Retinal pigment epithelial cell (primary cell): ENCODE results near the gene APBA2.

ENCODE experiments used
- DNase-seq: peaks from one replicate; pipeline ENCODE4 v3.0.0-alpha.2; 2010; ENCODE audit warnings: low read depth
- H3K4me3 ChIP-seq: 2 replicates; pipeline ENCODE4 v1.5.1; 2011; ENCODE audit warnings: mild to moderate bottlenecking, low read length, control low read depth, moderate library complexity
- TF ChIP-seq, protein P1 (sequence below): conservative IDR thresholded peaks from 2 replicates; pipeline ENCODE4 v1.5.1; 2011; ENCODE audit warnings: low read depth, low read length, control low read depth, inconsistent platforms

The APBA2 gene

GRCh38 chr15:29071882-29072273, 186.1 kb downstream of the APBA2 start:
- TF ChIP-seq, protein P1, sequence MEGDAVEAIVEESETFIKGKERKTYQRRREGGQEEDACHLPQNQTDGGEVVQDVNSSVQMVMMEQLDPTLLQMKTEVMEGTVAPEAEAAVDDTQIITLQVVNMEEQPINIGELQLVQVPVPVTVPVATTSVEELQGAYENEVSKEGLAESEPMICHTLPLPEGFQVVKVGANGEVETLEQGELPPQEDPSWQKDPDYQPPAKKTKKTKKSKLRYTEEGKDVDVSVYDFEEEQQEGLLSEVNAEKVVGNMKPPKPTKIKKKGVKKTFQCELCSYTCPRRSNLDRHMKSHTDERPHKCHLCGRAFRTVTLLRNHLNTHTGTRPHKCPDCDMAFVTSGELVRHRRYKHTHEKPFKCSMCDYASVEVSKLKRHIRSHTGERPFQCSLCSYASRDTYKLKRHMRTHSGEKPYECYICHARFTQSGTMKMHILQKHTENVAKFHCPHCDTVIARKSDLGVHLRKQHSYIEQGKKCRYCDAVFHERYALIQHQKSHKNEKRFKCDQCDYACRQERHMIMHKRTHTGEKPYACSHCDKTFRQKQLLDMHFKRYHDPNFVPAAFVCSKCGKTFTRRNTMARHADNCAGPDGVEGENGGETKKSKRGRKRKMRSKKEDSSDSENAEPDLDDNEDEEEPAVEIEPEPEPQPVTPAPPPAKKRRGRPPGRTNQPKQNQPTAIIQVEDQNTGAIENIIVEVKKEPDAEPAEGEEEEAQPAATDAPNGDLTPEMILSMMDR = no peak
- DNase-seq = no peak
- no peak overlapping the region for H3K4me3 ChIP-seq

DNA sequence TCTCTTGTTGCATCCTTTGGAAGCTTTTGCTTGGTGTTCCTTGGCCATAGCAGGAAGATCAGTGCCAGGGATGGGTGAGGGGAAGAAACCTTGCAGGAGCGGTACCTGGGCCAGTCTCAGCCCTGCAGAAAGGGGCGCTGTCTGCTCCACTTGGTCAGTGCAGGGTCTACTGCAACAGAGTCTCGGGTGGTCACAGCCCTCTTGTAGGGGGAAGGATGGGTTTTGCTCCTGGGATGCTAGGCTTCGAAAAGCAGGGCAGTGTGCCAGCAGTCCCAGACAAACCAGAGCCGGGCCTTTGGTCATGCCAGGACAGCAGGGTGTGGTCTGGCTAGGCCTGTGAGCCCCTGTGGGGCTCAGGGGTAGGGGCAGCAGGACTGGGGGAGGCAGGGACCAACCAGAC, 186.7 kb downstream of the APBA2 start:
- no peak for DNase-seq
- TF ChIP-seq, protein P1 = no peak
- no peak overlapping the region for H3K4me3 ChIP-seq

DNA sequence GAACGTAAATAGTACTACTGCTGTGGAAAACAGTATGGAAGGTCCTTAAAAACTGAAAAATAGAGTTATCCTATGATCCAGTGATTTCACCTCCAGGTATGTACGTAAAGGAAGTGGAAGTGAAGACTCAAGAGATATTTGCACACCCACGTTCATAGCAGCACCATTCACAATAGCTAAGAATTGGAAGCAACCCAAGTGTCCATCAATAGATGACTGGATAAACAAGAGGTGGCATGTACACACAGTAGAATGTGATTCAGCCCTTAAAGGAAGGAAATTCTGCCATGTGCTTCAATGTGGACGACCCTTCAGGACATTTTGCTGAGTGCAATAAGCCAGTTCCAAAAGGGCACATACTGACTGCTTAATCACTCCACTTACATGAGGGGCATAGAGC, 188.3 kb downstream of the APBA2 start:
- TF ChIP-seq, protein P1 = no peak
- DNase-seq = no peak
- H3K4me3 ChIP-seq = no peak overlapping the region

- no peak overlapping the region for H3K4me3 ChIP-seq
- TF ChIP-seq, protein P1 = no peak
These were observed 192.8 kb downstream of the APBA2 start for GRCh38 chr15:29078541-29078940.

GRCh38 chr15:29079479-29079878, 193.7 kb downstream of the APBA2 start:
- no peak overlapping the region for H3K4me3 ChIP-seq
- TF ChIP-seq, protein P1 = no peak
- DNase-seq = no peak

More at GRCh38 chr15:29078541-29078940, 192.8 kb downstream of the APBA2 start:
- no peak for DNase-seq

DNA sequence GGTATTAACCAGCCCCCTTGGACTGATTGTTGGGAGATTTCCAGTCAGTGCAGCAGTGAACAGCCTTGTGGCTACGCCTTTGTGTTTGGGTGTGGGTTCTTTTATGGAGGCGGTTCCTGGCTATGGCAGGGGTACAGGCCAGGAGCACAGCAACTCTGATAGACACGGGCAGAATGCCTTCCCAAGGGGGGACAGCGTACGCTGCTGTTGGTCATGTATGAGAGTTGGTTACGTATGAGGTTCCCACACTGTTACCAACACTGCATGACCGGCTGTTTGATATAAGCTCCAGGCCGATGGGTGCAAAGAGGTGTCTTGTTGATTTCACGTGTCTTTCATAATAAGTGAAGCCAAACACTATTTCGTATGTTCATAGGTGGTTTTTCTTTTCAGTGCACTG, 196.0 kb downstream of the APBA2 start:
- DNase-seq = no peak
- TF ChIP-seq, protein P1 = no peak
- no peak overlapping the region for H3K4me3 ChIP-seq

- TF ChIP-seq, protein P1 = no peak
- no peak for DNase-seq
- no peak overlapping the region for H3K4me3 ChIP-seq
These were observed 197.4 kb downstream of the APBA2 start for GRCh38 chr15:29083161-29083560.
